ELF-1 (cell line): ENCODE results near the gene RECQL.

Experiments used
- DNase-seq: peaks from one replicate; pipeline ENCODE4 v3.0.0-alpha.2; 2016; ENCODE audit warnings: low read depth, low spot score

Gene RECQL, protein sequence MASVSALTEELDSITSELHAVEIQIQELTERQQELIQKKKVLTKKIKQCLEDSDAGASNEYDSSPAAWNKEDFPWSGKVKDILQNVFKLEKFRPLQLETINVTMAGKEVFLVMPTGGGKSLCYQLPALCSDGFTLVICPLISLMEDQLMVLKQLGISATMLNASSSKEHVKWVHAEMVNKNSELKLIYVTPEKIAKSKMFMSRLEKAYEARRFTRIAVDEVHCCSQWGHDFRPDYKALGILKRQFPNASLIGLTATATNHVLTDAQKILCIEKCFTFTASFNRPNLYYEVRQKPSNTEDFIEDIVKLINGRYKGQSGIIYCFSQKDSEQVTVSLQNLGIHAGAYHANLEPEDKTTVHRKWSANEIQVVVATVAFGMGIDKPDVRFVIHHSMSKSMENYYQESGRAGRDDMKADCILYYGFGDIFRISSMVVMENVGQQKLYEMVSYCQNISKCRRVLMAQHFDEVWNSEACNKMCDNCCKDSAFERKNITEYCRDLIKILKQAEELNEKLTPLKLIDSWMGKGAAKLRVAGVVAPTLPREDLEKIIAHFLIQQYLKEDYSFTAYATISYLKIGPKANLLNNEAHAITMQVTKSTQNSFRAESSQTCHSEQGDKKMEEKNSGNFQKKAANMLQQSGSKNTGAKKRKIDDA

DNA sequence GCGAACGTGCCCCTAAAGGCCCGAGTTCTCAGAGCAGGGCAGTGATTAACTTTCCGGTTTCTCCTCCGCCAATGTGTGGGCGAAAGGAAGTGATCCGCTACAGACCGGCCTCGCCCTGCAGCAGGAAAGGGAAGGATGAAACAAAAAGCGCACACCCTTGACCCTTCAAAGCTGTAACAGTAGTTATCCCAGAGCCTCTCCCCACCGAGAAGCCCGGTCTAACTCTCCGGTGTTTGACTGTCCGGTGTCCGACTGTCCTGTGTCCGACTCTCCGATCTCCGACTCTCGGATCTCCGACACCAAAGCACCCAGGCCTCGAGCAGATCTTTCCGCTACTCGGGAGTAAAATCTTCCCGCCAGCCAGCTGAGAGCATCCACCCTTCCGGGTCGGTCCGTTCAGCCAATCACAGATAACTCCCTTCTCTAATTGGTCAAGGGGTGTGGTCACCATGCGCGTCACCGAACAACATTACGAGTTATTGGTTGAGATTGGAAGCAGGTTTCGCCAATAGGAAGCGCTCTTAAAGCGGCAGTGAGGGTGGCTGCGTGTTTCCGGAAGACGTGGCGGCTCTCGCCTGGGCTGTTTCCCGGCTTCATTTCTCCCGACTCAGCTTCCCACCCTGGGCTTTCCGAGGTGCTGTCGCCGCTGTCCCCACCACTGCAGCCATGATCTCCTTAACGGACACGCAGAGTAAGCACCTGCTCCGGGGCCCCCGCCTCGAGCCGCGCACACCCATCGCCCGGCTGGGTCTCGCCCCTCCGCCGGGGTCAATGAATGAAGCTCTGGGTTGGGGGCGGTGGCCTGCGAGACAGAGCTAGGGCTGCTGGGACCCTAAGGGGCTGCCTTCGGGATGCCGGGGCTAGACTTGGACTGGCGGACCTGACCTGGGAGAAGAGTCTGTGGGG lies at the start of gene RECQL, which contains the start of gene GOLT1B:
Gene RECQL (minus strand): TSS at position 378 of the 906 bp plus-strand sequence. CDS start 2,065 bp downstream, outside the sequence.
Gene GOLT1B (plus strand): TSS at position 532 of the 906 bp plus-strand sequence. CDS start 135 bp downstream, at position 667.
- DNase-seq = peak; percentile 98

DNA sequence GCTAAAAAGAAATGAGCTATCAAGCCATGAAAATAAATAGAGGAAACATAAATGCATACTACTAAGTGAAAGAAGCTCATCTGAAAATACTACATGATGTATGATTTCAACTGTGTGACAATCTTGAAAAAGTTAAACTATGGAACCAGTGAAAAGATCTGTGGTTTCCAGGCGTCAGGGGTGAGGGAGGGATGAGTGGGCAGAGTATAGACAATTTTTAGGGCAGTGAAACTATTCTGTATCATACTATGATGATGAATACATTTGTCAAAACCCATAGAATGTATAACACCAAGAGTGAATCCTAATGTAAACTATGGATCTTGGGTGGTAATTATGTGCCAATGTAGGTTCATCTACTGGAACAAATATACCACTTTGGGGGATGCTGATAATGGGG lies 46.0 kb upstream of the RECQL start:
- DNase-seq = no peak

DNA sequence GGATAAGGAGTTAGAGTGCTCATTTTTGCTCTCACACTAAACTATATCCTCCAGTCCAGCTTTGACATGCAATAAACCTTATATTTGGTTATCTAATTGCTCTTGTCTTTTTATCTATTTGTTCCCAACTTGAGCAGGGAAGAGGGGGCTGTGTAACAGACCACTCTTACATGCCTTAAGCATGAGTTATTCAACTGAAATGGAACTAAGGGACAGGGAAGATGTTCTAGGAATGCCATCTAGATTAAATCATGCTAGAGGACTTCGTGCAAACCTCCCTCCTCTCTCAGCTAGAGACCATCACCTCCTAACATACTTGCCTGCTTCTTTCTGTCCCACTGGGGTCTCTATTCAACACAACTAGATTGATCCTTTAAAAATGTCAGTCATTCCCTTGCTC lies 45.3 kb upstream of the RECQL start:
- no peak for DNase-seq

- no peak for DNase-seq
These were observed 44.1 kb upstream of the RECQL start for GRCh38 chr12:21545557-21545956.

- DNase-seq = no peak
These were observed 41.7 kb upstream of the RECQL start for GRCh38 chr12:21543151-21543550.

GRCh38 chr12:21542403-21542802 lies 41.0 kb upstream of the RECQL start:
- no peak for DNase-seq

DNA sequence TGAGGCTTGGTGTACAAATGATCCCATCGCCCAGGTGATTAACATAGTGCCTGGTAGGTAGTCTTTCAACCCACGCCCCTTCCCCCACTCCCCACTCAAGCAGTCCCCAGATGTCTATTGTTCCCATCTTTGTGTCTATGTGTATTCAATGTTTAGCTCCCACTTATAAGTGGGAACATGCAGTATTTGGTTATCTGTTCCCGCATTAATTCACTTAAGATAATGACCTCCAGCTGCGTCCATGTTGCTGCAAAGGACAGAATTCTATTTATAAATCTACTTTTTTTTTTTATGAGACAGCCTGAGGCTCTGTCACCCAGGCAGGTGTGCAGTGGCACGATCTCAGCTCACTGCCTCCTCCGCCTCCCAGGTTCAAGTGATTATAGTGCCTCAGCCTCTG lies 40.3 kb upstream of the RECQL start:
- no peak for DNase-seq

DNA sequence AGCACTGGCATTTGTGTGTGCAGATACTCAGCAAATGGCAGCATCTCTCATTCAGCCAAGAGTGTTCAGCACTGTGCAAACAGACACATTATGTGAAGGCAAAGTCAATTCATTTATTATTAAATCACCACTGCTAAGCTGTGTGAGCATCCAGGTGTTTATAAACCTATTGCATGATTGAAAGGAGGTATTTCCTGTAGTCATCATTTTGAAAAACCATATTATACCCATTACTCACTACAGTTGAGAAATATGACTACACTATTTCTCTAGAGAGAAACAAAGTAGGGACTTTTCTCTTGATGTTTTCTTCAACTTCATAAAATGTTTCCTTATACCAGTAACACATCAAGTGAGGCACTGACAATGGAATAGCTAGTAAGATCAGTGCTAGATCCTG lies 38.4 kb upstream of the RECQL start:
- no peak for DNase-seq

- DNase-seq = no peak
These were observed 36.7 kb upstream of the RECQL start for GRCh38 chr12:21538061-21538653.

DNA sequence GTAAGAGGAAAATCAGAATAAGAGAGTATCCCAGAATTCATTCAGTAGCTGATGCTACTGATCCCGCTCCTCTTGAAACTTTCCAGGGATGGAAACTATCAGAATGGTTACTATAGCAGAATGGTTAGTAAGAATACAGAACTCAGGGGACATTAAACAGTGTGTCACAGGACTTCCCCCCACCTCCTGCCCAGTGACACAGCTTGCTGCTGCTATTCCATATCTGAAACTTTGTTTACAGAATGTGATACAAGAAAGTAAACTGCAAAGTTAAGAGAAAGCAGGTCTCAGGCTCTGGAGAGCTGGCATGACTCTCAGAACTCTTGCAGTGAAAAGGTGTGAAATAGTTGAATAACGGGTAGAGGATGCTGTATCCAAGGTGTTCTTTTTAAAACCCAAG lies 28.0 kb upstream of the RECQL start:
- DNase-seq = no peak

- no peak for DNase-seq
These were observed 27.5 kb upstream of the RECQL start for GRCh38 chr12:21528953-21529352.

- peak; percentile 79 for DNase-seq
These were observed 26.2 kb upstream of the RECQL start for GRCh38 chr12:21527451-21528180.

GRCh38 chr12:21526721-21527345 lies 25.4 kb upstream of the RECQL start:
- no peak for DNase-seq

GRCh38 chr12:21526053-21526452 lies 24.6 kb upstream of the RECQL start, which contains the start of gene SPX:
Gene SPX, plus strand, starts transcription at chr12:21526296. Its CDS starts 177 bp downstream, at chr12:21526473.
- no peak for DNase-seq

GRCh38 chr12:21523148-21523547 lies 21.7 kb upstream of the RECQL start:
- DNase-seq = no peak

GRCh38 chr12:21521541-21521940 lies 20.1 kb upstream of the RECQL start:
- no peak for DNase-seq

DNA sequence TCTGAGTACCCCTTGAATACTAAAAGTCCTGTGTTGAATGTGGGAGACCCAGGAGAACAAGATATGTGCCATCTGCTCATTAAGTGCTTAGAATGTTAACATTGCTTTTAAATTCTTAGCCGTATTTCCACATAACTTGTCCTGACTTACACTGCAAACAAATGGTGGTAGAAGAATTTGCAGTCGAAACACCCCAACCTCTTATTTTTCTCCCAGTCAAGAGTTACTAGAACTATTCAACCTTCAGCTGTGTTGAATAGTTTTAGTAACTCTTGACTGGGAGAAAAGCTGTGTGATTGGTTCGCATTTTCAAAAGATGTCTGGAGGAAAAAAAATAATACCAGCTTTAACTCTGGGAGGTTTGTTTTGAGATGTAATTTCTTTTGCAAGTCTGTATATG lies 17.0 kb upstream of the RECQL start:
- DNase-seq = no peak

DNA sequence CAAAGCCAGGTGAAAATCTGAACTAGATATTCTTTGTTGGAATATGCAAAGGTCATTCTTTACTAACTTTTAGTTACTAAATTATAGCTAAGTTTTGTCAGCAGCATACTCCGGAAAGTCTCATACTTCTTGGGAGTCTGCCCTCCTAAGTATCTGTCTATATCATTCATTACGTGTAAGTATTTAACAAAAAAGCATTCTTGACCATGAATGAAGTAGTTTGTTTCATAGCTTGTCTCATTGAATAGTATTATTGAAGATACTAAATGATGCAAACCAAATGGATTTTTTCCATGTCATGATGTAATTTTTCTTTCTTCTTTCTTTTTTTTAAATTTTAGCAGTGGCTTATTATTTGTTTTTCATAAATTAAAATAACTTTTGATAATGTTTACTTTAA lies 14.8 kb upstream of the RECQL start:
- DNase-seq = no peak

GRCh38 chr12:21509768-21510167 lies 8.3 kb upstream of the RECQL start:
- no peak for DNase-seq

DNA sequence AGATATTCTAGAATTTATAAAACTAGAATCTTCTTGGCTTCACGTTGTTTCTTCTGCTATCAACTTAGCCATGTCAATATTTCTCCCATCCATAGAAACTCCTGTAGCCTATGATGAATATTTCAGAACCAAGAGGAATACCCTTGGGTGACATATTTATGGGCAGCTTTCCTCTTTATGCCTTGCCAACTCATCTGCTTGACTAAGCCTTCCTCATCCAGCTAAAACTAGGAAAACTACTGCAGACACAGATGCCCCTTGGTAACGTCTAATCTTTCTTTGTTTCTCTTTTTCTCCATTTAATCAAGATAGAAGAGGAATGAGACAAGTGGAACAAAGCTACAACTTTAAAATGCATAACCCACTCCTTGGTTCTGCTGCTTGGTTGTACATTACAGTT lies 6.4 kb upstream of the RECQL start:
- DNase-seq = no peak
